HG03520 (cell line): ENCODE data around the gene PELI3.
"Not testable (repeated sequence)": the region's sequence is repeated elsewhere in the genome, so short reads cannot be mapped to it uniquely, and the experiment has no call there.

Experiments
- ATAC-seq: cut with Tn5 transposase; IDR thresholded peaks from one replicate; pipeline ENCODE4 v1.9.1; 2021; ENCODE audit warnings: mild to moderate bottlenecking, moderate library complexity; ENCODE audit not compliant: unreplicated experiment

PELI3 gene, protein sequence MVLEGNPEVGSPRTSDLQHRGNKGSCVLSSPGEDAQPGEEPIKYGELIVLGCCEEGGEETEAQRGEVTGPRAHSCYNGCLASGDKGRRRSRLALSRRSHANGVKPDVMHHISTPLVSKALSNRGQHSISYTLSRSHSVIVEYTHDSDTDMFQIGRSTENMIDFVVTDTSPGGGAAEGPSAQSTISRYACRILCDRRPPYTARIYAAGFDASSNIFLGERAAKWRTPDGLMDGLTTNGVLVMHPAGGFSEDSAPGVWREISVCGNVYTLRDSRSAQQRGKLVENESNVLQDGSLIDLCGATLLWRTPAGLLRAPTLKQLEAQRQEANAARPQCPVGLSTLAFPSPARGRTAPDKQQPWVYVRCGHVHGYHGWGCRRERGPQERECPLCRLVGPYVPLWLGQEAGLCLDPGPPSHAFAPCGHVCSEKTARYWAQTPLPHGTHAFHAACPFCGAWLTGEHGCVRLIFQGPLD

DNA sequence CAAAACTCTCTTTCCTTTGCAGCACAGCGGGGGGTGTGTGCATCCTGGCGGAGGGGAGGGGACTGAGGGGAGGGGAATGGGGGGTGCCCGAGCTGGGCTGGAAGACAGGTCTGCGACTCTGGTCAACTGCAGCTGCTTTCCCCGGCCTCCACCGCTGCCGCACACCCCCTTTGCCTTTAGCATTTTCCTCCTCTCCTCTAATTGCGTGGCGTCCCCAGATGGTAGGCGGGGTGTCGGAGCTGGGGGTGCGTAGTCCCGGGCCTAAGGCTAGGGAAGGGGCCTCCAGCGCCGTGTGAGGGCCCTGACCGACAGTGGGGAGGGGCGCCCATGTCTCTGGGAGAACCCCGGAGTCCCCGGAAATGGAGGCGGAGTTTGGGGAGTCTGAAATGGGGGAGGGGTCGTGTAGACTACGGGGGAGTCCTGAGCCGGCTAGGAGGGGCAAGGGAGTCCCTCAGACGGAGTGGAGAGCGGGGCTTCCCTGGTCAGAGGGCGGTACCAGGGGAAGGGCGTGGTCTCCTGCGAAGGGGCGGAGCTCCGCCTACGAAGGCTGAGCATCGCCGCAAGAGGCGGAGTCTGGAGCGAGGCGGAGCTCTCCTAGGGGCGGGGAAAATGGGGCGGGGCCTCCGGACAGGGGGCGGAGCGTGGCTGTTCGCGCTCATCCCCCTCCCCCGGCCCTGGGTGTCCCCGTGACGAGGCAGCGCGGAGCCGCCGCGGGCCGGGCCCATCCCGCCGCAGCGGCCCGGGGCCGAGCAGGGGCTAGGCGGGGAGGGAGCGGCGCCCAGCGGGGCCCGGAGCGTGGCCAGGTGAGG, at the start of gene PELI3:
PELI3 (plus strand) TSS at position 681 of the 809 bp plus-strand sequence. CDS start 1,224 bp downstream, outside the sequence.
- peak; percentile 46 for ATAC-seq

DNA sequence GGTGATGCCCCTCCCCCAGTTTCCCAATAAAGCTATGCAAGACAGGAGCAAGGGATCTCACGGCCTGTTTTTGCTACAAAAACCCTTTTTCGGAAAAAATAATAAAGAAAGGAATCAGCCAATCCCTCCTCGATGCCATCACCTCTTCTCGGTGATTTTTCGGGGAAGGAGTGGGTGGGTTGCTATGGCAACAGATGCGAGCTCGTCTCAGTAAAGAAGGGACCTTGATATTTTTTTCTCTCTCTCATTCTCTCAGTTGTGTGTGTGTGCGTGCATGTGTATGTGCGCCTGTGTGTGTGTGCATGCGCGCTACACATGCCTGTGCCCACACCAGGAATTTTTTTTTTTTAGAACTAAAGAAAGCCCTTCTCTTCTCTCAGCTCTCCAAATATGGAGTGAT, 49.7 kb upstream of the PELI3 start:
- no peak for ATAC-seq

DNA sequence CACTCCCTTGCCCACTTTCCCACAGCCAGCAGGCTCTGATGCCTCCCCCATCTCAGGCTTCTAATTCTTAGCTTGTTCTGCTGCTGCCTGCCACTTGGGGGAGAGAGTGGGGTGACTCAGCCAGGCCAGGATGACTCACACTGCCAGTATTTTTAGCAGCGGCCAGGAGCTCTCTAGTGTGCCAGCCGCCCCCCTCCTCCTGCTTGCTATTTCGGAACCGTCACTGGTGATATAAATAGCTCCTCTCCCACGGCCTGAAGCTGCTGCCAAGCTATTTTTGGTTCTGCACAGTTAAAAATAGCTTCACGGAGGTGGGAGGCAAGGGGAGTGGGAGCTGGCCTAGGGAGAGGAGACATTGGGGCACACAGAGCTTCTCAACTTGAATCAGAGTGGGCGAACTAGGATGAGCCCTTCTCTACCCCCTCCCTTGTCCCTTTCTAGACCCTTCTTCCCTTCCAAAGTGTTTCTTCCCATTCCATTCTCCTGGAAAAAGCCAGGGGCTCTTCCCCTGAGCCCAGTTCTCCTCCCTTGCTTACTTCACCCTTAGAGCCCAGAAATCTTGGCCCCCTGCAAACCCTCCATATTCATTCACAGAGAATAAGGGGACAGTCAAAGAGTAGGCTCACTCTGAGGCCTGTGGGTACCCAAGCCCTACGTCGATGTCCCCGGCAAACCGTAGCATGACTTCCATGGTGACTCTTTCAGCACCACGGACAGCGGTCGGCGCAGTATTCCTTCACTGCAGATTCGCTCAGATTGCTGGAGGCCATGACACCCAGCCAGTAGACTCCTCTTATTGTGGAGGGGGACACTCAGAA, 48.3 kb upstream of the PELI3 start:
- no peak for ATAC-seq

DNA sequence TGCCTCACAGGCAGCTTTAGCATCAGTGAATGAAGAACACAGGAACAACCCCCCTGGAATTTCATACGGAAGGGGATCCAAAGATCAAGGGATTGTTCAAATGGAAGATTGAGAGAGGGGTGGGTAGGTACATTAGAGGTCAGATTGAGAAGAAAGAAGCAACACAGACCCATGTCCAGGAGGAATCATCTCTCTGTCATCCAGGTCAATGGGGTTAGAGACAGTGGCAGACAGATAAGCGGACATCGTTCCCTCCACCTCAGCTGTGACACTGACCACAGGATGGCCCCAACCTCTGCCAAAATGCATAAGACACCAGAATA, 47.8 kb upstream of the PELI3 start:
- ATAC-seq = no peak

DNA sequence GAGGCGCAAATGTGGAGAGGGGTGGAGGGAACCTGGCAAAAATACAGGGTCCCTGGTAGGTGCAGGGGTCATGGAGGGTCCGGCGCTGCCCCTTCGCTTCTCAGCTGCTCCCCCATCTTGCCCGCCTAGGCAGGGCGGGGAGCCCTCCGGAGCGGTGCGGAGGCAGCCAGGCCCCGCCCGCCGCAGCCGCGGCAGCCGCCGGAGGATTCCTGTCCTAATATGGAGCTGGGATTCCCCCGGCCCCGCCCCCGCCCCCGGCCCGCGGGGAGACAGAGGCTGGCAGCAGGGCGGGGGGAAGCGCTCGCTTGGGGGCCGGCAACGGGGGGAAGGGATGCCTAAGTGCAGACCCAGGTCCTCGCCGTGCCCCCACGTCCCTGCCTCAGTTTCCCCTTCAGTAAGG, 46.9 kb upstream of the PELI3 start:
- no peak for ATAC-seq

DNA sequence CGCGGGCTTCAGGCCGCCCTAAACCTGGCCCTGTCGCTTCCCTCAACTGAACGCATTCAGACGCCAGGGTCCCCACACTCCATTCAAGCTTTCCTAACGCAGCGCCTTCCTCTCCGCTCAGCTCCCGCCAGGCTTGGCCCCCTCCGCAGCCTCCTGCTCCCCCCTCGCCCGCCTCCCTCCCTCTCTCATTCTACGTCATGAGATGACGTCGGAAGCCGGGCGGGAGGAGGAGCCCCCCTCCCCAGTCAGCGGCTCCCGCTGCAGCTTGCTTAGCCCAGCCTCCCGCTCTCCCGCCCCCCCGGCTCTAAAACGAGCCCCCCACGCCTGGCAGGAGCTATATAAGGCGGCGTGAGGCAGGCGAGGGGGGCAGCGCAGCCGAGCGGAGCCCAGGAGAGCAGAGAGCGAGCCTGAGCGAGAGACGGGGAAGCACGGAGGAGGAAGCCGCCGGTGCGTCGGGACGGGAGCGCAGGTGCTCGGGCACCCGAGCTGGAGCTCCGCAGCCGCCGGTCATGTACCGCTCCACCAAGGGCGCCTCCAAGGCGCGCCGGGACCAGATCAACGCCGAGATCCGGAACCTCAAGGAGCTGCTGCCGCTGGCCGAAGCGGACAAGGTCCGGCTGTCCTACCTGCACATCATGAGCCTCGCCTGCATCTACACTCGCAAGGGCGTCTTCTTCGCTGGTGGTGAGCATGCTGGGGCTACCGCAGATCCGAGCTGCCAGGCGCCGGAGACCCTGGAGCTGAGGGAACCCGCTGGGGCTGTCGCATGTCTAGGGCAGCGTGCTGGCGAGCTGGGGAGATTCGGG, 45.8 kb upstream of the PELI3 start, which contains the start of gene NPAS4:
NPAS4 (plus strand) TSS at position 365 of the 806 bp plus-strand sequence; CDS start at position 510, 145 bp downstream.
- ATAC-seq = no peak

DNA sequence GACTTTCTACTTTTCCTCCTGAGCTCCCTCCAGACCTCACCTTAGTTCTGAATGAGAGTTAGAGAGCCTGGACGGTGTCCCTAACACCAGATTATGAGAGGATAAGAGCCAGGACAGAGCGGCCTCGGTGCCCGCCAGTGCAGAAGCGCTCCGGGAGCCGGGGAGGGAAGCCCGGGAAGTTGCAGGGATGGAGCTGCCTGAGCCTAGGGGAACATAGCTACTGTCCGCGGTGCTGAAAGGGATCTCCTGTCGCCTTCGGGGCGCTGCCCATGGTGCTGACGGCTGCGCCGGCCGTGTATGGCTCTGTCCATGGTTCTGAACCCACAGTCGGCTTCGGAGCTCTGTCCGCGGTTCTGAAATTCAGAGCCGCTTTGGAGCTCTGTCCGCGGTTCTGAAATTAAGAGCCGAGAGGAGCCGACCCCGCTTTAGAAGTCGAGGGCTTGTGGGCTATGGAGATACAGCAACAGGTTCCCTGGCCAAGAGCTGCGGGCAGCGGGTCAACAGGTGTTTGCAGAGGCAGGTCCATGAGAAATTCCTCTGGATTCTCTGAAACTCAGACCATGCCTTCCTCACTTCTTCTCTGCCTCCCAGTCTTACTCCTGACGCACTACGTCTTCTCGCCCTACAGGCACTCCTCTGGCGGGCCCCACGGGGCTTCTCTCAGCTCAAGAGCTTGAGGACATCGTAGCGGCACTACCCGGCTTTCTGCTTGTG, 45.1 kb upstream of the PELI3 start:
- ATAC-seq = no peak

DNA sequence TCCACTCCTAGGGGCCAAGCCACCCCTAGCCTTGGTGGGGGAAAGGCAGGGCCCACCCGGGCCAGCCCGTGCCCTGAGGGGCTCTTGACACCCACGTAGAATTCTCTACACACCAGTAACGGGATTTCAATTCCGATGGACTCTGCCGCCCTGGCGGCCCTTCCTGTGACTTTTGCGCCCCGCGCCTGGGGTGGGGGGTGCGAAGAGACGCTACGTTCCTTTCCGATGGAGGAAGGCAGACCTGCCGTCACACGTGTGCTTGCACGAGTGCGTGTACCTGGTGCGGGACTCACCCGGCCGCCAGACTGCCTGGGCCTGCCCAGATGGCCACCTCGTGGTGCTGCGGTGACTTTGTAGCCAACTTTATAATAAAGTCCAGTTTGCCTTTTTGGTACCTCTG, 40.4 kb upstream of the PELI3 start:
- no peak for ATAC-seq

DNA sequence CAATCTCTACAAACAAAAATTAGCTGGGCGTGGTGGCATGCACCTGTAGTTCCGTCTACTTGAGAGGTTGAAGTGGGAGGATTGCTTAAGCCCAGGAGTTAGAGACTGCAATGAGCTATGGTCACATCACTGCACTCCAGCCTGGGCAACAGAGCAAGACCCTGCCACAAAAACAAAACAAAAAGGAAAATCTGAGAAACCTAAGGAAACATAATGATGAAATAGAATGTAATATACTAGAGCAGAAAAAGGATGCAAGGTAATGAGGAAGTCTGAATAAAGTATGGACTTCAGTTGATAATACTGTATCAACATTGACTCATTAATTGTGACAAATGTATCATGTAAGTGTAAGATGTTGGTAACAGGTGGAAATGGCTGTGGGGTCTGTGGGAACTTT, 37.8 kb upstream of the PELI3 start:
- ATAC-seq = no peak

DNA sequence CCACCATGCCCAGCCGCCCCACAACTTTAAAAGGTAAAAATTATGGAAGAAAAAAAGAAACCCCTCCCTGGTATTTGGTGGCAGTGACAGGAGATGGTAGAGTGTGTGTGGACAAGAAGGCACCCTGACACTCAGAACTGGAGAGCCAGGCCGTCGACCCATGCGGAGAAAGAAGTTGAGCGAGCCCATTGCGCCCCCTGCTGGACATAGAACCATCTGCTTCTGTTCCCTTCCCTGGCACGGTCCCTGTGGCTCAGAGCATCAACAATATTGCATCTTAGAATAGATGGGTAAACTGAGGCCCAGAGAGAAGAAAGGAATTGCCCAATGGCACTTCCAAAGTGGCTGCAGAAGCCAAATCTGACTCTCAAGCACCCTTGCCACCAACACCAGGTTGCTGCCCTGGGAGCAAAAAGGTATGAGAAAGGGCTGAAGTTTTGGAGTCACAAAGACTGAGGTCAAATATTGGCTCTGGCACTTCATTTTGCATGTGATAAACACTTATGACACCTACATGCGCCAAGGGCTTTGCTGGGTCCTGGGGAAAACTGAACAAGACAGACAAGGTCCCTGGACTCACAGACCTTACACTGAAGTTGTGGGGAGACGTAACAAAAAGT, 36.6 kb upstream of the PELI3 start:
- ATAC-seq = no peak

DNA sequence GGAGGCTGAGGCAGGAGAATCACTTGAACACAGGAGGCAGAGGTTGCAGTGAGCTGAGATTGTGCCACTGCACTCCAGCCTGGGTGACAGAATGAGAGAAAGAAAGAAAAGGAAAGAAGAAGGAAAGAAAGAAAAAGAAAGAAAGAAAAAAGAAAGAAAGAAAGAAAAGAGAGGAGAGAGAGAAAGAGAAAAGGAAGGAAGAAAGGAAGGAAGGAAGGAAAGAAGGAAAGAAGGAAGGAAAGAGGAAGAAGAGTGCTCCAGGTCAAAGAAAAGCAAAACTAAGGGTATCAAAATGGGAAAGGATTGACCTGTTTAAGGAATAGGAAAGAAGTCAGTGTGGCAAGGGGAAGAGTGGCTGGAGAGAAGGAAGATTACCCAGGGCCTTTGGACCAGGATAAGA, 35.4 kb upstream of the PELI3 start:
- ATAC-seq = not testable (repeated sequence)

DNA sequence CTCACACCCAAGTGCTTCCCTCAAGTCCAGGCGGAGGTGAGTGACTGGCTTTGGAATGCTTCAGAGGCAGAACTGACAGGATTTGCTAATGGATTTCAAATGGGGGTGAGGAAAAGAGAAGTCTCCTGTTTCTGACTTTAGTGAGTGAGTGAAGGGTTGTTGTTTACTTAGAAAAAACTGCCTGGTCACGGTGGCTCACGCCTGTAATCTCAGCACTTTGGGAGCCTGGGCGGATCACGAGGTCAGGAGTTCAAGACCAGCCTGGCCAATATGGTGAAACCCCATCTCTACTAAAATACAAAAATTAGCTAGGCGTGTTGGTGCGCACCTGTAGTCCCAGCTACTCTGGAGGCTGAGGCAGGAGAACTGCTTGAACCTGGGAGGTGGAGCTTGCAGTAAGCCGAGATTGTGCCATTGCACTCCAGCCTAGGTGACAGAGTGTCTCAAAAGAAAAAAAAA, 34.8 kb upstream of the PELI3 start:
- not testable (repeated sequence) for ATAC-seq

DNA sequence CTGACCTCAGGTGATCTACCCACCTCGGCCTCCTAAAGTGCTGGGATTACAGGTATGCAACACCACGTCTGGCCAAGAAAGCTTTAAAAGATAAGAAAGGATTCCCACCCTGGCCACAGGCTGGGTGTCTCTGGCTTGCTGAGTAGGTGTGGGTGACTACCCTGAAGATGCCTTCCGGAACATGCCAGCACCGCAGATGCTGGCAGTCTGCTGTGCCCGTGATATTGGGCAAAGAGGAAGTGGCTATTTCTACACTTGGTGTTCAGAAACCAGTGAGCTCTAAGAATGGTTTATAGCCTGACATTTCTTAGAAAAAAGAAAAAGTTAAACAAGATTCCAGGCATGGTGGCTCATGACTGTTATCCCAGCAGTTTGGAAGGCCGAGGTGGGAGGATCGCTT, 34.1 kb upstream of the PELI3 start:
- no peak for ATAC-seq

DNA sequence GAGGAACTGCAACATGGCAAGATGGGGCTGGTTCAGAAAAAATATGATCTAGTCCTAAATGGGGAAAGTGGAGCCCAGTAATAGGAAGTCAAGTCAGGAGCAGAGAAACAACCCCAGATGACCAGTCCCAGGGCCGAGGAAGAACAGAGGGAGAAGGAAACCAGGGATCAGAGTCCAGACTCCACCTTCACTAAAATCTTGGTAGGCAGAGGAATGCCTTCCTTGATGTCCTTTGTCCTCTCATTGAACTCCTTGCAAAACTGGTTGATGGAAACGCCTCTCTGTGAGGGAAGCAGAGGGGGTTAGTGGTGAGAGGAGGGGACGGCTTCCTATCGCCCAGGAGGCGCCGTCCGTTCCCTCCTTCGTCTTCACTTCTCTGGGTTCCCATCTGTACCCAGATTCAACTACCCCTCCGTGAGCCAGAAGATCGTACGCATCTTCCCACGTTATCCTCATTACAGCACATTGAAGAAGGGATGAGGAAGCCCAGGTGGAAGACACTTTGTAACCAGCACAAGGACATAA, 28.7 kb upstream of the PELI3 start:
- no peak for ATAC-seq

DNA sequence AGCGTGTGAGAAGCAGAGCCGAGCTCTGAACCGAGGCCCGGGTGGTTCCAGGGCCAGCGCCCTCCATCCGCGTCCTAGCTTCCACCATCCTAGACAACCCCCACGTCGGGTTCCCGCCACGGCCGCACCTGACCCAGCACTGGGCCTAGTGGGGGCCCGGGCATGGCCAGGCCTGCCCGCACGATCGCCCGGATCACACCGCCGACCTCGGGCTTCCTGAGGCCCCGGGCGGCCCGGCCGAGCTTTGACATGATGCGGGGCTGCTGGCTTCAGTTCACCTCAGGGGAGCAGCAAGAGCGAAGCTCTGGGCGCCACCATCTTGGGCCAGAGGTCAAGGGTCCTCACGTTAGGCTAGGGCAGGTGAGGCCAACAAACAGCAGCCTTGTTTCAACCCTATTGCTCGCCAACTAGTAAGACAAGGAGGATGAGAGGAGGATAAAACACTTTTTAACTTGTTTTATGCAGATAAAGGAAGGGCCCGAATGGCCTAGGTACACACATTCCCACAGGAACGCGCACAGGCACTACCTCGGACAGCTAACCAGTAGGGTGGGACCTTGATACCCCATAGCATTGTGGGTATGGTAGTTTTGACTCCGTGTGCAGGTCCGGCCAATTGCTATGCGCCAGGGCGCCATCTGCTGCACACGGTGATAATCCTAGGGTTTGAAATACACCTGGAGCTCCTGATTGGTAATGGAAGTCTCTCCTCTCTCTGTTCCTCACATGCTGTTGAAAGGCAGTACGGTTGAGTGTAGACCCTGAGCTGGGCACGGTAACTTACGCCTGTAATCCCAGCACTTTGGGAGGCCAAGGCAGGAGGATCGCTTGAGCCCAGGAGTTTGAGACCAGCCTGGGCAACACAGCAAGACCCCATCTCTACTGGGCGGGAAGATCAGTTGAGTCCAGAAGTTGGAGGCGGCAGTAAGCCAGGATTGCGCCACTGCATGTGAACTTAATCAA, 27.9 kb upstream of the PELI3 start, which contains the start of gene MRPL11:
MRPL11 (minus strand) TSS at position 345 of the 963 bp plus-strand sequence; CDS start at position 251, 94 bp downstream.
- peak; percentile 88 for ATAC-seq

DNA sequence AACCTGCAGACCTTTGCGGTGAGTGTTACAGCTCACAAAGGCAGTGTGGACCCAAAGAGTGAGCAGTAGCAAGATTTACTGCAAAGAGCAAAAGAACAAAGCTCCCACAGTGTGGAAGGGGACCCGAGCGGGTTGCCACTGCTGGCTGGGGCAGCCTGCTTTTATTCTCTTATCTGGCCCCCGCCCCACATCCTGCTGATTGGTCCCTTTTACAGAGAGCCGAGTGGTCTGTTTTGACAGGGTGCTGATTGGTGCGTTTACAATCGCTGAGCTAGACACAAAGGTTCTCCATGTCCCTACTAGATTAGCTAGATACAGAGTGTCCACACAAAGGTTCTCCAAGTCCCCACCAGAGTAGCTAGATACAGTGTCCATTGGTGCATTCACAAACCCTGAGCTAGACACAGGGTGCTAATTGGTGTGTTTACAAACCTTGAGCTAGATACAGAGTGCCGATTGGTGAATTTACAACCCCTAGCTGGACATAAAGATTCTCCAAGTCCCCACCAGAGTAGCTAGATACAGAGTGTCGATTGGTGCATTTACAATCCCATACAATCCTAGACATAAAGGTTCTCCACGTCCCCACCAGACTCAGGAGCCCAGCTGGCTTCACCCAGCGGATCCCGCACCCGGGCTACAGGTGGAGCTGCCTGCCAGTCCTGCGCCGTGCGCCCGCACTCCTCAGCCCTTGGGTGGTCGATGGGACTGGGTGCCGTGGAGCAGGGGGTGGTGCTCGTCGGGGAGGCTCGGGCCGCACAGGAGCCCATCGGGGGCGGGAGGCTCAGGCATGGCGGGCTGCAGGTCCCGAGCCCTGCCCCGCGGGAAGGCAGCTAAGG, 26.4 kb upstream of the PELI3 start:
- not testable (repeated sequence) for ATAC-seq

DNA sequence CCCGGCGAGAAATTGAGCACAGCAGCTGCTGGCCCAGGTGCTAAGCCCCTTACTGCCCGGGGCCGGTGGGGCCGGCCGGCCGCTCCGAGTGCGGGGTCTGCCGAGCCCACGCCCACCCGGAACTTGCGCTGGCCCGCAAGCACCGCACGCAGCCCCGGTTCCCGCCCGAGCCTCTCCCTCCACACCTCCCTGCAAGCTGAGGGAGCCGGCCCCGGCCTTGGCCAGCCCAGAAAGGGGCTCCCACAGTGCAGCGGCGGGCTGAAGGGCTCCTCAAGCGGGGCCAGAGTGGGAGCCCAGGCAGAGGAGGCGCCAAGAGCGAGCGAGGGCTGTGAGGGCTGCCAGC, 25.8 kb upstream of the PELI3 start:
- ATAC-seq = not testable (repeated sequence)
